Esophagus squamous epithelium (tissue), 4 donors: Measurements from ENCODE around the gene MFAP2.

ENCODE experiments used
- POLR2A ChIP-seq, 4 donors: fragments of 450-650 bp; IDR thresholded peaks; one replicate each; pipeline ENCODE4 v1.6.1; 2017; ENCODE audit warnings: antibody characterized with exemption in 4 of 4, mild to moderate bottlenecking in 4 of 4, moderate library complexity in 3 of 4
- TF ChIP-seq, protein P1 (sequence below), 6 experiments: fragments of 450-650 bp in 4 of 6; fragments of 200-600 bp in 2 of 6; sonication (generic) in 2 of 6; IDR thresholded peaks; one replicate each; pipeline ENCODE4 v1.5.1; 2016 to 2019; ENCODE audit warnings: antibody characterized with exemption in 6 of 6, mild to moderate bottlenecking in 4 of 6, moderate library complexity in 4 of 6

DNA sequence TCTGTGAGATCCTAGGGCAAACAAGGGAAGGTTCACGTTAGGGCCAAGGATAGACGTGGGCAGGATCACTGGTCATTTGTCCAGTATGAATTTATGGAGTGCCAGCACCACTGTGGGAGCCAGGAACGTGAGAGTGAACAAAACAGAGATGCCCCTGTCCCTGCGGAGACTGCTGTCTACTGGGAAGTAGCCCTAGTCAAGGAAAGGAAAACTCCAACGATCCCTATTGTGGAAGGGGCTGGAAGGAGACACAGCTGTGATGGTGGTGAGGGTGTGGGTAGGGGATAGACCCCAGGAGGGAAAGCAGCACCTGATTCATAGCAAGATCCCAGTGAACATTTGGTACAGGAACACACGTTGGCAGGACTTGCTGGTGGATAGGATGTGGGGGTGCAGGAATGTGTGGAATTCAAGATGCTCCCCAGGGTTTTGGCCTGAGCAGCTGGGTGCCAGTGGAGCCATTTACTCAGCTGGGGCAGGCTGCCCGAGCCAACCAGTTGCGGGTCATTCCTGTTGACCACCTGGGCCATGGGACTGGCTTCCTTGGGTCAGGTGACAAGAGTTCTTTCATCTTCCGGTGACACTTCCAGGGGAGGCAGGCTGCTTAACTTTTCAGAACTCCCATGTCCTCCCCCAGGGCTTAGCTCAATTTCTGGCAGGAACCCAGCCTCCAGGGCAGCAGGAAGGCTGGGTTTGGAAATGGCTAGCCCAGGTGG lies 32.5 kb upstream of the MFAP2 start:
- TF ChIP-seq POLR2A (IDR thresholded peaks at IDR 0.05), result no peak
- TF ChIP-seq, protein P1, sequence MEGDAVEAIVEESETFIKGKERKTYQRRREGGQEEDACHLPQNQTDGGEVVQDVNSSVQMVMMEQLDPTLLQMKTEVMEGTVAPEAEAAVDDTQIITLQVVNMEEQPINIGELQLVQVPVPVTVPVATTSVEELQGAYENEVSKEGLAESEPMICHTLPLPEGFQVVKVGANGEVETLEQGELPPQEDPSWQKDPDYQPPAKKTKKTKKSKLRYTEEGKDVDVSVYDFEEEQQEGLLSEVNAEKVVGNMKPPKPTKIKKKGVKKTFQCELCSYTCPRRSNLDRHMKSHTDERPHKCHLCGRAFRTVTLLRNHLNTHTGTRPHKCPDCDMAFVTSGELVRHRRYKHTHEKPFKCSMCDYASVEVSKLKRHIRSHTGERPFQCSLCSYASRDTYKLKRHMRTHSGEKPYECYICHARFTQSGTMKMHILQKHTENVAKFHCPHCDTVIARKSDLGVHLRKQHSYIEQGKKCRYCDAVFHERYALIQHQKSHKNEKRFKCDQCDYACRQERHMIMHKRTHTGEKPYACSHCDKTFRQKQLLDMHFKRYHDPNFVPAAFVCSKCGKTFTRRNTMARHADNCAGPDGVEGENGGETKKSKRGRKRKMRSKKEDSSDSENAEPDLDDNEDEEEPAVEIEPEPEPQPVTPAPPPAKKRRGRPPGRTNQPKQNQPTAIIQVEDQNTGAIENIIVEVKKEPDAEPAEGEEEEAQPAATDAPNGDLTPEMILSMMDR (IDR thresholded peaks at IDR 0.05), result no peak
